Uterus (tissue), 2 donors: Measurements from ENCODE around the gene TRIO.

Experiments used
- CTCF ChIP-seq, 4 experiments: fragments of 200-600 bp in 2 of 4; fragments of 450-650 bp in 2 of 4; sonication (generic) in 2 of 4; IDR thresholded peaks; one replicate each; pipeline ENCODE4 v1.5.1; 2016 to 2019; ENCODE audit warnings: antibody characterized with exemption in 4 of 4, mild to moderate bottlenecking in 2 of 4, moderate library complexity in 1 of 4
- POLR2A ChIP-seq, 2 donors: fragments of 450-650 bp; IDR thresholded peaks; one replicate each; pipeline ENCODE4 v1.6.1; 2016; ENCODE audit warnings: antibody characterized with exemption in 2 of 2, mild to moderate bottlenecking in 1 of 2, moderate library complexity in 1 of 2

GRCh38 chr5:14357441-14357840 is 214.3 kb downstream of the TRIO start:
- TF ChIP-seq CTCF (IDR thresholded peaks at IDR 0.05) (no peak), POLR2A (IDR thresholded peaks at IDR 0.05) (no peak)
